ENCODE data around the gene LRRC37A3. TPM values are rescaled to one million over a fixed set of nuclear protein-coding genes. Genes with fewer than 3 reads are reported as not detected.
"Not testable (repeated sequence)": the region's sequence is repeated elsewhere in the genome, so short reads cannot be mapped to it uniquely, and the experiment has no call there.

LRRC37A3 gene
- total RNA-seq, 4 donors from 2014 or later, result 1.3 to 6.5 (median 4.1) TPM

DNA sequence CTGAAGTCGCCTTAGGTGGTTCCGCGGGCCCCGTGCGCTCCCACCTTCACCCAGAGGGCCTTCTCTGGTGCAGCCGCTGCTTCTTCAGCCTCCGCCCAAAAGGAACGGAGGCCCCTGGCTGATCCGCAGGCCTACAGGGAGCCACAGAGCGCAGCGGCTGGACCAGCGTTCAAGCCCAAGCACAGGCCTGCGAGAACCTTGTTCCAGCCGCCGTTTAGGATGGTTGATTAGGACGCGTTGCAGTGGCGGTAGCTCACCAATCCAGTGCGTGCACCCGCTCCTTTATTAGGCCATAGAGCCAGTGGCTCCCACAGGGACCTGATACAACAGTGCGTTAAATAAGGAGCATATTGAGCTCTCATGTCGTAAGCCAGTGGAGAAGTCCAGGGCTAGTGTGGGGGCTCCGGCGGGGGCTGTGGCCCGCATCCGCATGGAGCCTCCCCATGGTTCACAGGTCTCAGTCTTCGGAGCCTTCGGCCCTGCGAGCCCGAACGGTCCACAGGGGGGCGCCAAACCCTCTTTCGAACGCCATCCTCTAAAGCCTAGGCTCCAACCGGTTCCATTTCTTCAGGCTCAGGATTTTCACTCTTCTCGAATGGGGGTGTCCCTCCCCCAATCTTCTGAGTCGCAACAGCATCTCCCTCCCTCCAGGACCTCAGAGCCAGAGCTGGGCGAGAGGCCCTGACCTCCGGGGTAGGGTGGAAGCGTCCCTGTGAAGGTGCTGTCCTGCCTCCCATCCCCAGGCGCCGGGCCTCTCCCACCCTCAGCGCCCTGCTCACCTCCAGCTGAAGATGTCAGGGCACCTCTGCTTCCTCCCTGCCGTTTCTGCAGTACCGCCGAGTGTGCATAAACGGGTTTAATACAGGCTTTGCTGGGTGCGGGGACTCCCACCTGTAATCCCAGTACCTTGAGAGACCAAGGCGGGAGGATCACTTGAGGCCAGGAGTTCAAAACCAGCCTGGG, 71.5 kb downstream of the LRRC37A3 start:
- DNase-seq (ENCODE audit: low spot score), result peak; percentile 41
- not testable (repeated sequence) for ATAC-seq (ENCODE audit: low FRiP score)

DNA sequence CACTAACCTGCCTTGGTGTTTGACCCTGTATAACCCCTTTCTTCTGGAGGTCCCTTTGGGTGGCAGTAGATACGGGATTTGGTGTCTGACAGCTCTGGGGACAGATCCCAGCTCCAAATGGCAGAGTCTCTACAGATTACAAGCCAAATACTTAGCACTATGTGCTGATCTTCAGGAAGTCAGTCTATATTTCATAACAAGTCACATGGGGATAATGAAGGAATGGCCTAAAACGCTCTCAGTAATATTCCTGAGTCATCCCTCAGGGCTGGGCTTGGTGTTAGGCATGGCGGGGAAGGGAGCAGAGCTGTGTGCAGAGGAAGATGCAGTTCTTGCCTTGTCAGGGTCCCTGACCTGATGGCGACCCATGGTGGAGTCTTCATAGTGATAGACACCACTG, 72.4 kb downstream of the LRRC37A3 start:
- ATAC-seq (ENCODE audit: low FRiP score), result peak; percentile 78
- not testable (repeated sequence) for DNase-seq (ENCODE audit: low spot score)

DNA sequence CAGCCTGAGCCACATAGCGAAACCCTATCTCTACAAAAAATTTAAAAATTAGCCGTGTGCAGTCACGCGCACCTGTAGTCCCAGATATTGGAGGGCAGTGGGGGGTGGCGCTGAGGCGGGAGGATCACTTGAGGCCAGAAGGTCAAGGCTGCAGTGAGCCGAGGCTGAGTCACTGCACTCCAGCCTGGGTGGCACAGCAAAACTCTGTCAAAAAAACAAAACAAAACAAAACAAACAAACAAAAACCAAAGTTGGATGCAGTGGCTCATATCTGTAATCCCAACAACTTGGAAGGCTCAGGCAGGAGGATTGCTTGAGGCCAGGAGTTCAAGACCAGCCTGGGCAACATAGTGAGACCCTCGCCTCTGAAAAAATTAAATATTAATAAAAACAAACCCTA, 75.4 kb downstream of the LRRC37A3 start:
- ATAC-seq (ENCODE audit: low FRiP score); DNase-seq (ENCODE audit: low spot score): not testable (repeated sequence)

DNA sequence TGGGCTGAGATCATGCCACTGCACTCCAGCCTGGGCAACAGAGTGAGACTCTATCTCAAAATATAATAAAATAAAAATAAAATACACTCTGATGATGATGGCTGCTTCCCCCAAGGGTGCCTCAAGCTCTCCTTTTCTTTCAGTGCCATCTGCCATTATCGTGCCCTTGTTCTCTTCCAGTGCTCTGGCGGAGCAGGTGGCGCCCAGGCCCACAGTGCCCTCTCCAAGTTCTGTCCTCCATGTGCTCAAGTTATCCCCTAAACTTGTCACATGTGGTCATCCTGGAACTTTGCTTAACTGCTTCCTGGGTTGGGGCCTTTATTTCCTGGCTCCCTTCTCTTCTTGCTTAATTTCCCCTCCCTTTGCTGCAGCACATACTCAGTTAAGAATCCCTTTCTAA, 76.4 kb downstream of the LRRC37A3 start:
- ATAC-seq (ENCODE audit: low FRiP score); DNase-seq (ENCODE audit: low spot score): not testable (repeated sequence)

DNA sequence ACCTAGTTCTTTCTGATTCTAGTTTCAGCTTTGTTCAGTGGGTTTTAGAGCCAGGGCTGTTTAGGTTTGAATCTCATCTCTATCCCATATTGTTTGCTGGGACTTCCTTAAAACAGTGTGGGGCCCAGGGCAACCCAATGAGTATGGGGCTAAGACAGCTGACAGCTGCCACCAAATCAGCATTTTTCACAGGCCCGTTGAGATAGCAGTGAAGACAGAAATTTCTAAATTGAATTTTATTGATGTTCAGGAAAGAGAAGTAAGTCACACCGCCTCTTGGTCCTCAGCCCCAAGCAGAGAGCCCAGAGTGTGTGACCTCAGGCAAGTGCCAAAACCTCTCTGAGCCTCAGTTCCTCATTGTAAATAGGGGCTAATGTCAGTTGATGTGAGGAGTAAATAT, 78.3 kb downstream of the LRRC37A3 start:
- DNase-seq (ENCODE audit: low spot score); ATAC-seq (ENCODE audit: low FRiP score): not testable (repeated sequence)

DNA sequence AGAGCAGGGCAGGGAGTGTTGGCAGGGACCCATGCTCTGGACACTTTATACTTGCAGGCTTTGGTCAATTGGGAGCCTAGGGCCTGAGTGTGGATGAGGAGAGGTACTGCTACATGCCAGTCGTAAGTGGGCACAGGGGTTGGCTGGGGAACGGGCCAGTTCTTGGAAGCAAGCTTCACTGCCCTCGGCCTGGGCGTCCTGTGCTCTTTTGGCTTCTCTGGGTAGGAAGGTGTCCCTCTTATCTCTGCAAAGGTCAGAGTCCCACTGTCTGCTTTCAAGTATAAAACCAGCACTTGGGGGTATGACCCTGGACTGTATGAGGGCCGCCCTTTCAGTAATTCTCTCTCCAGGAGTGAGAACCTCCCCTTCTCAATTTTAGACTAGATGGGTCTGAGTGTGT, 80.8 kb downstream of the LRRC37A3 start:
- DNase-seq (ENCODE audit: low spot score); ATAC-seq (ENCODE audit: low FRiP score): not testable (repeated sequence)

DNA sequence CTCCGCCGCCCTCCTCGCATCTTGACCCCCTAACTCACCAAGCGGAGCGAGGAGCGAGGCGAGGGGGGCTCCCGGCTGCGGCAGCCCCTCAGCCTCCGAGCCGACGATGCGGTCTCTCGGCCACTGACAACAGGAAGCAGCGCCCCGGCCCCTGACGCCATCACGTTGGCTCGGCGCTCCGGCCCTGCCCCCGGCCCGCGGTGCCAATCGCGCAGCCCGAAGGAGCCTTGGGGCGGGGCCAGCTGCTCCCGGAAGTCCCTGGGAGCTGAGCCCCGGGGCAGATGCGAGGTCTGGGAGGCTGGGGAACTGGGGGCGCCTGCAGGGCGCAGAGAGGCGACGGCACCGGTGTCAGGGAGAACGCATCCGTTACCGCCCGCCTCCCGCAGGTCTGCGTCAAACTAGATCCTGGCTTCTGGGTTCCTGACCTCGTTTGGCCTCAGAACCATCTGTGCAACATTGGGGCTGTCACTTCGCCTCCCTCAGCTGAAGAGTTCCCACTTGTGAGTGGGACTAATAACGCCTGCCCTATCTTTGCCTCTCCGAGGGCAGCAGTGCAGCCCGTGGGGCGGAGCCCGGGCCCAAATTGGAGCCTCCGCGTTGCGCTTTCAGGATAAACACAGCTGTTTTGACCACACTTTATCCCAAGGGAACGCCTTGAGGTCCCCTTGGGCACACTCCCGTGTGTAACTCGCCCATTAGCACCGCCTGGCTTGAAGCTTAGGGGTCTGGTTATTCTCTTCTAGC, 82.1 kb downstream of the LRRC37A3 start:
- DNase-seq (ENCODE audit: low spot score) (peak; percentile 60), ATAC-seq (ENCODE audit: low FRiP score) (peak; percentile 96)

DNA sequence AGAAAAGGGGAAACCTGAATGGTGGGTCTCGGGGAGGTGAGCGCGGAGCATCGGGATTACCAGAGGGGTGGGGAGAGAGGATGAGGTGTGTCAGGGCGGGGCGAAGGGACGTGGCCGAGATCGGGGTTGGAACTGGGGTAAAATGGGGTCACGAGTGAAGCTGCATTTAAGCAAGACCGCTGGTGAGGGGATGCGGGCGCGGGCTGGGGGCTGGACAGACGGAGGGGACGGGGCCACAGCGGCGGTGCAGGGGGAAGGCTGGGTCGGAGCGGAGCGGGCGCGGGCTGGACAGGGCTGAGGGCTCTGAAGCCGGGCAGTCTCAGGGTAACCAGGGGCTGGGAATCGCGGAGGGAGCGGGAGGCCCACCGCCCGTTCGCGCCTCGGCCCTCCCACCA, 82.7 kb downstream of the LRRC37A3 start:
- DNase-seq (ENCODE audit: low spot score), result not testable (repeated sequence)
- peak; percentile 61 for ATAC-seq (ENCODE audit: low FRiP score)

DNA sequence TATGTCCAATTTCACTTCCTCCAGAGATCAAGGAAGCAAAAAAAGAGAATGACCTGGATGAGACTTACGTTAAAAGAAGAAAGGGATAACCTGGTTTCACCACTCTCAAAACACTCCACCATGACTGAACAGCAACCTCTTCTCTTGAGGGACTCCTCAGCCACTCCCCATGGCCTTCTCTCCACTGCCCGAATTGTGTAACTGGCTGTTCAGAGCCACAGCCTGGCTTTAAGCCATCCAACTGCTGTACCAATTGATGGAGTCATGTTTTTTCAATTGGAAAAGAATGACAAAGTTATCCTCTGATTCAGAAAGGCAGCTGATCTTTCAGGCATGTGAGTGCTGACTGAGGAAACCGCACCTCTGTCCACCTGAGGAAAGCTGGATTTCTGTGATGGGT, 85.2 kb downstream of the LRRC37A3 start:
- not testable (repeated sequence) for DNase-seq (ENCODE audit: low spot score); ATAC-seq (ENCODE audit: low FRiP score)

DNA sequence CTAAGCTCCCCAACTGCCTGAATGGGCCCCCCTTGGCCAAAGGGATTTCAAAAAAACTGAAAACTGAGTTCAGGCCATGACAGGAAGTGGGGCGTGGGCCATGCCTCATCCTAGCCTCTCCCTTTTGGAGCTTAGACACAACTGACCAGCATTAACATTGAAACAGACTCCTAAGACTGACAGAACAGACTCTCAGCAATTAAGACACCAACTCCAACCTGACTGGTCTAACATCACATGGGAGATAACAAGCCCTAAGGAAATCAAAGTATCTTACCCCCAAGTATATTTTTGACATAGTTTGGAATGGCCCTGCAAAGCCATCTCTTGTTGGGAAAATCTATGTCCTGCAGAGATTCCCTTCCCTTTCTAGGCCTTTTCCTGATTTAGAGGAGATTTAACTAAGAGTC, 88.6 kb downstream of the LRRC37A3 start:
- not testable (repeated sequence) for DNase-seq (ENCODE audit: low spot score); ATAC-seq (ENCODE audit: low FRiP score)

DNA sequence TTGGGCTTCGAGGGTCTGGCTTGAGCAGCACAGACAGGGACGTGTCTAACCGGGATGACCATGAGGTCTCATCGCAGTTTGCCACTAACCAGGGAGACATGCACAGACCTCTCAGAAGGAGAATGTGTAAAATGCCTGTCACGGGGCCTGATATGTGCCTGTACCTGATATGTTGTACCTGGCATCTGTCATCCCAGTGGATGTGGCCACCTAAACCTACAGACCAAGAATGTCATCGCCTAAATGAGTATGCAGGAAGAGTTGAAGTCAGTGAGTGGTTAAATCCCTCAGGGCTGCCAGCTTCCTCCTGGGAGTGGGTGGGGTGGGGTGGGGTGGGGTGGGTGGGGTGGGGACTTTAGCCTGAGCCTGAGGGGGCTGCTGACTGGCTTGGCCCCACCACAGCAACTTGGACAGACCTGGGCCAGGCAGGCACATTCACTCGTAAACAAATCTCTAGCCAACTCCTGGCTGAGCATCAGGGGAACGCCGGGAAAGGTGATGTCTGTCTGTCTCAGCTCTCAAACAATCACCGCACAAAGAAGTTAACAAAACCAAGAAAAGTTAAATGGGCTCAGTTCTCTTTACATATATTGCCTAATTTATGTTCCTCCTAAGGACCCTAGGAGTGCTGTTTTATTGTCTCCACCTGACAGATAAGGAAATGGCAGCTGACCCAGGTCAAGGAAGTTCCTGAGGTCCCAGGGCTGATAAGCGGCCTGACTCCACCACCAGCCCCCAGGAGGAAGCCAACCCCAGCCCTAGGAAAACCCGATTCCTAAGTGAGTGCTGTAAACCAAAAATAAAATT, 89.3 kb downstream of the LRRC37A3 start:
- ATAC-seq (ENCODE audit: low FRiP score); DNase-seq (ENCODE audit: low spot score): not testable (repeated sequence)

DNA sequence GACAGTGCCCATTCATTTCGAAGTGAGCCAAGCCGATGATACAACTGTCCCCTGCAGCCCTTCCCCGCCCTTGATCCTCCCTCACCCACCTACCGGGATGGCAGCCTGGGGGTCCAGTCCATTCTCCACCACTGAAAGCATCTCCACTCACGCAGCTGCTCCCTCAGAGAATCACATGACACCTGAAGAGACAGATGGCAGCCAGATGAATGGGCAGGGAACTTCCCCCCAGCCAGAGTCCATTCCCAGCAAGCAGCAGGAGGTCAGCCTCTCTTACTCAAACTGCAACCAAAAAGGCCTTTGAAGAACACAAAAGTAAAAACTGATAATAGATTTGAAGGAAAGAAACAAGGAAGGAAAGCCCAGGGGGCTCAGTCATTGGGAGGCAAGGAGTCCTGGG, 90.2 kb downstream of the LRRC37A3 start:
- not testable (repeated sequence) for ATAC-seq (ENCODE audit: low FRiP score); DNase-seq (ENCODE audit: low spot score)

DNA sequence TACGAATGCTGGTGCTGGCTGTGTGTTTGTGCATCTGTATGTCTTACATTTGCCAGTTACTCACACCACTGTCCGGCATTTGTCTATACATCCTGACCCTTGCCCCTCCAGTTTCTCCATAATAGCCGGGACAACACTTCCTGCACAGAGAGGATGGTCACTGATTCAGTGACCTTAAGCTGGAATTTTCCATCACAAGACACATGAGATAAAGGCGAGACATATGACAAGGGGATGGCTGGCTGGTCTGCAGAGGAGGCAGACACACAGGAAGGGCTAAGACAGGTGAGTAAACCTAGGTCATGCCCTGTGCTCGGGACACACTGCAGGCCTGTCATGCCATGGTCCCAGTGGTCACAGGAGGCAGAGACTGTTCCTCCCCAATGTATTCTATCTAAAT, 100.4 kb downstream of the LRRC37A3 start:
- not testable (repeated sequence) for ATAC-seq (ENCODE audit: low FRiP score); DNase-seq (ENCODE audit: low spot score)

DNA sequence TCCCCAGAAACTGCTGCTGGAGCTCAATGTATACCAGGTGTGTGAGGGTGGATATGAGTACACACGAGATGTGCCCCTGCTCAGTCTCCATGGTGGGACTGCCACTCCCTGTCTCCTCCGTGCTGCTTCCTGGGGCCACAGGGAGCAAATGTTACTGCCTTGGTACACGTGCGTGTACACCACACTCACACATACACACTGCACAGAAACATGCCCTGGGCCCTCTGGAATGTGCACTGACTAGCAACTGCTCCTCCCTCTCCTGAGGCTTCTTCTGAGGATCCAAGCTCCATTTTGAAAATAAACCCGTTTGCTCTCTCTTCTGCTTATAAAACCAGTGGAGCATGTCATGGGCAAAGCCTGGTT, 103.5 kb downstream of the LRRC37A3 start:
- ATAC-seq (ENCODE audit: low FRiP score), result not testable (repeated sequence)

DNA sequence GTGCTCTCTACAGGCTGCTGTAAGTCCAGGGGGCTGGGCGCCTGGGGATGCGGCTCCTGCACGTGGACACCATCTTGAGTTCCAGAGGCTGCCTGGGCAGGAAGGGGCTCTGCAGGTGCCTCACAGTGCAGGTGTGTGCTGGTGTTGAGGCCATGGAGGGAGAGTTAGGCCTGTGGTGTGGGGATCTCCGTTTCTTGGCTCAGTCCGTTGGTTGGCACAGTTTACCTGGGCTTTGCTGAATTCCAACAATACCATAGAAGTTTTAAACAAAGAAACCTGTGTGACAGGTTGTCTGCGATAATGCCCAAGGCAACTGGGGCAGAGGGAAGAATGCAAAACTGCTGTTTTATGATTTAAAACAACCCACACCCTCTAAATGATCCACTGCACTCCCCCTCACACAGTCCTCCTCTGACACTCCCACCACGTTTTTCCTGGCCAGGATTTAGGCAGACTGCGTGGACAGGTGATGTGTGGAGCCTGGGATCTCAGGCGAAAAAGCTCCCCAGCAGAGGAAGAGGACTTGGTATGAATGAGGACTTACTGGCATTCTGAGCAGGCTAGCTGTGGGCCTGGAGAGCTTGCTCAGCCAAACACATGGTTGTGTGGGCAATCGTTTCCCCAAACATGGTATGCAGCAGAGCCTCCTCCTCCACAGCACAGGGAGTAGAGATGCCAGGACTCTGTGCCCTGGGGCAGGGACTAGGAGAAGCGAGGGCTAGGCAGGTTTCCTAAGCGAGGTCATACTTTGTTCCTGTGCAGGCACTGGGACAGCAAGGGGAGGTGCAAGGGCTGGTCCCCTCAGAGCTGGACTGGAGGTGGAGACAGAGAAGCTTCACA, 104.1 kb downstream of the LRRC37A3 start:
- peak; percentile 82 for ATAC-seq (ENCODE audit: low FRiP score)
- not testable (repeated sequence) for DNase-seq (ENCODE audit: low spot score)

More for the DNA sequence above, 103.5 kb downstream of the LRRC37A3 start:
- not testable (repeated sequence) for DNase-seq (ENCODE audit: low spot score)

DNA sequence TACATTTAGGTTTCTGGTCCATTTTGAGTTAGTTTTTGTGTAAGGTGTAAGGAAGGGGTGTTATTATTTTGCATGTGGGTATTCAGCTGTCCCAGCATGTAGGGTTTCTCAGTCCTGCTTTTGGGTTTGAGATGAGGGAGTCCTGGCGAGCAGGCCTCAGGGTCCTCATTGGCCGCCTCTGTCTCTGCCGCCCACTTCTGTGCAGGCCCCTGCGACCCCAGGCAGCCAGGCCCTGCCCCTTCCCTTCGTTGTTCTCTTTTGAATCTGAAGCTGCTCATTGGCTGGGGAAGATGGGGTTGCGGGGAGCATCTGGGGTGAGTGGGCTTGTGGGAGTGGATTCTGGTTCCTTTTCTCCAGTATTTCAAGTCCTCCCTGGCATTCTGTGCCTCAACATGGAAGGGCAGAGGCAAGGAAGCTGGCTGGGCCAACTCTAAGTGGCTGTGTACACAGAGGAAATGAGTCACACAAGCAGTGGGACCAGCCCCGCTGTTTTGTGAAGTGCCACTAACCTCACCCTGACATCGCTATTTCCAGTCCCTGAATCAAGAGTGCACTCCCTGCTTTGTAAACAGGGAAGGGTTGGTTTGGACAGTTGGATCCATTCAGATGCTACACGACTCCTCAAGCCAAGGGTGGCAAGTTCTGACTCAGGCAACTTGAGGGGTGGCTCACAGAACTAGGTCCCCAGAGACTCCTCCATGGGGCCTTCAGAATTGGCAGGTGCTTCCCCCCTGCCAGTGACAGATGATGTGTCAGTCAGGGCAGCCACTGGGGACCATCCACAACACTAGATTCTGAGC, 110.9 kb downstream of the LRRC37A3 start:
- peak; percentile 42 for ATAC-seq (ENCODE audit: low FRiP score)
- DNase-seq (ENCODE audit: low spot score), result not testable (repeated sequence)

Data from omental fat pad (tissue), 4 donors.